HepG2 (cell line): Measurements from ENCODE around the gene ZDHHC8. TPM values are rescaled to one million over a fixed set of nuclear protein-coding genes. Genes with fewer than 3 reads are reported as not detected.
A peak's percentile ranks its signal among the peaks of the same experiment; 100 is the strongest.

Experiments
- ASH2L ChIP-seq: fragments of 300-600, 200-600 bp; sonication (generic); IDR thresholded peaks from 2 replicates; pipeline ENCODE4 v1.7.0; 2017; ENCODE audit warnings: low read depth, mild to moderate bottlenecking, moderate library complexity, mixed read lengths, low read length; ENCODE audit not compliant: insufficient read length
- ATF1 ChIP-seq: IDR thresholded peaks from 2 replicates; pipeline ENCODE4 v1.6.1; 2016; ENCODE audit warnings: mild to moderate bottlenecking, control low read depth
- CREB1 ChIP-seq, 2 experiments: fragments of 450-650 bp in 1 of 2; IDR thresholded peaks; 2 replicates each; pipeline ENCODE4 v1.6.1; 2016 to 2017; ENCODE audit warnings: control low read depth in 1 of 2, mild to moderate bottlenecking in 1 of 2, missing compliant biosample characterization in 1 of 2, missing genetic modification characterization in 1 of 2
- EED ChIP-seq: sonication (generic); formaldehyde crosslinking; IDR thresholded peaks from 2 replicates; pipeline ENCODE4 v1.5.0; 2020; ENCODE audit warnings: mild to moderate bottlenecking, missing genetic modification reagents
- MED8 ChIP-seq: sonication (generic); formaldehyde crosslinking; IDR thresholded peaks from 2 replicates; pipeline ENCODE4 v1.8.1; 2023; ENCODE audit warnings: mild to moderate bottlenecking, missing genetic modification reagents; ENCODE audit not compliant: insufficient replicate concordance
- NRL ChIP-seq: sonication (generic); formaldehyde crosslinking; IDR thresholded peaks from 2 replicates; pipeline ENCODE4 v1.5.0; 2020; ENCODE audit warnings: missing genetic modification reagents, mild to moderate bottlenecking, moderate library complexity, borderline replicate concordance
- PRPF4 ChIP-seq: fragments of 200-400 bp; formaldehyde crosslinking; IDR thresholded peaks from 2 replicates; pipeline ENCODE4 v1.6.1; 2016; ENCODE audit warnings: low read length, low read depth; ENCODE audit not compliant: poor library complexity, severe bottlenecking
- RBFOX2 ChIP-seq: fragments of 200-400 bp; formaldehyde crosslinking; IDR thresholded peaks from 2 replicates; pipeline ENCODE4 v1.6.1; 2017; ENCODE audit warnings: low read depth, mild to moderate bottlenecking, low read length
- SMAD9 ChIP-seq: sonication (generic); formaldehyde crosslinking; IDR thresholded peaks from 2 replicates; pipeline ENCODE4 v1.5.1; 2020; ENCODE audit warnings: mild to moderate bottlenecking, missing genetic modification reagents
- TEAD2 ChIP-seq: sonication (generic); formaldehyde crosslinking; IDR thresholded peaks from 2 replicates; pipeline ENCODE4 v1.9.0; 2021; ENCODE audit warnings: missing genetic modification reagents
- ZNF207 ChIP-seq: fragments of 450-650 bp; IDR thresholded peaks from 2 replicates; pipeline ENCODE4 v1.6.1; 2016; ENCODE audit warnings: antibody characterized with exemption, borderline replicate concordance
- ZNF331 ChIP-seq: sonication (generic); formaldehyde crosslinking; IDR thresholded peaks from 2 replicates; pipeline ENCODE4 v1.4.0; 2020; ENCODE audit warnings: missing genetic modification reagents
- ZNF556 ChIP-seq: sonication (generic); formaldehyde crosslinking; IDR thresholded peaks from 2 replicates; pipeline ENCODE4 v1.4.0; 2020; ENCODE audit warnings: mild to moderate bottlenecking, missing genetic modification reagents, borderline replicate concordance
- ZNF563 ChIP-seq: sonication (generic); formaldehyde crosslinking; IDR thresholded peaks from 2 replicates; pipeline ENCODE4 v1.8.0; 2022; ENCODE audit warnings: mild to moderate bottlenecking, moderate library complexity, missing genetic modification reagents
- ZNF567 ChIP-seq: sonication (generic); formaldehyde crosslinking; IDR thresholded peaks from 2 replicates; pipeline ENCODE4 v1.8.1; 2023; ENCODE audit warnings: mild to moderate bottlenecking, missing genetic modification reagents, borderline replicate concordance
- ZNF761 ChIP-seq: sonication (generic); formaldehyde crosslinking; conservative IDR thresholded peaks from 2 replicates; pipeline ENCODE4 v1.4.0; 2020; ENCODE audit warnings: mild to moderate bottlenecking, missing genetic modification reagents
- ZNF839 ChIP-seq: sonication (generic); formaldehyde crosslinking; IDR thresholded peaks from 2 replicates; pipeline ENCODE4 v1.4.0; 2020; ENCODE audit warnings: missing genetic modification reagents, mild to moderate bottlenecking, borderline replicate concordance
- polyA plus RNA-seq, 8 experiments: library from polyadenylated mRNA; depleted of rRNA in 3 of 8; stranded (reverse) in 7 of 8; unstranded in 1 of 8; fragments of >200 nt; fragmentation: Illumina TruSeq in 4 of 8; extraction: Trizol in 4 of 8; gene quantifications; 2 replicates each; pipeline versions ENCODE4 v1.2.1 to v1.2.3, GENCODE V29; 2011 to 2016; ENCODE audit warnings: low read depth in 4 of 8, missing spikeins in 1 of 8, mixed read lengths in 1 of 8; ENCODE audit not compliant: insufficient read depth in 1 of 8
- total RNA-seq, 5 experiments: library from RNA; depleted of rRNA; stranded (reverse); fragments of >200 nt; fragmentation: Illumina TruSeq; extraction: Trizol; gene quantifications; 2 replicates each; pipeline ENCODE4 v1.2.3, GENCODE V29; 2016; ENCODE audit warnings: low read depth in 1 of 5
- TF ChIP-seq, protein P1 (sequence below): sonication (generic); formaldehyde crosslinking; IDR thresholded peaks from 2 replicates; pipeline ENCODE4 v1.5.0; 2020; ENCODE audit warnings: mild to moderate bottlenecking, missing genetic modification reagents, borderline replicate concordance
- TF ChIP-seq, protein P2 (sequence below): sonication (generic); formaldehyde crosslinking; IDR thresholded peaks from 2 replicates; pipeline ENCODE4 v1.4.0; 2020; ENCODE audit warnings: missing genetic modification reagents

Gene ZDHHC8
- total and polyA plus RNA-seq, 2 of the 13 experiments (the other 11 are each of a cell fraction or from before 2014, with no cell fraction given): 7.5 to 21.3 TPM

DNA sequence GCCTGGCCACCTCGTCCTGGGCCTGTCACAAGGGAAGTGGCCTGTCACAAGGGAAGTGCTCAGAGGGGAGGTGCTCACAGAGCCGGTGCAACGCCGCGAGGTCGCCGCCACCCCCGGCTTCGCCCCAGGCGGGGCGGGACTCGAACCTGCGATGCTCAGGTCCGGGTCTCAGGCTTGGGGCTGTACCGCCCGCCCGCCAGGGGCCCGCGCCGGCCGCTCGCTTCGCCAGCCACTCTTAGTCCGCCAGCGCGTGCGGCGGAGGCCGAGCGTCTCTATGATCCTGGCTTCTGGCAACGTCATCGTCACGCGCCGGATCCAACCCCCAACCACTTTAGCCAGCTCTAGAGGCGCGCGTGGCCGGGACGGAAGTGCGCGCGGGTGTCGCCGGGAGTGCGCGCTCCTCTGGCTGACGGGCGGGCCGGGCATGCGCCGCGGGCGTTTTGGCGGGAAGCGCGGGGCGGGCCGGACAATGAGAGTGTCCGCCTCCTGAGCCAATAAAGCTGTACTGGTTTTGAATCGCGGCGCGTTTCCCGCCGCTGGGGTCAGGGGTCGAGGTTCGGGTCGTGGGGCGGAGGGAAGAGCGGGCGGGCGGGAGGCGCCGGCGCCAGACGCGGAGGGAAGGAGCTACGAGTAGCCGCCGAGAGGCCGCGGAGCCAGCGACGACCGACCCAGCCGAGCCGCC lies 14.5 kb upstream of the ZDHHC8 start, which contains the start of gene TRMT2A (continued):
- TF ChIP-seq NRL (CRISPR knock-in tag) (no peak; the same call in 1 of the 2 replicates), CREB1 (IDR thresholded peaks at IDR 0.05) (peak; percentile 96), CREB1 (CRISPR knock-in tag; IDR thresholded peaks at IDR 0.05) (peak; percentile 95), ZNF839 (CRISPR knock-in tag) (no peak), ZNF563 (CRISPR knock-in tag) (no peak; the same call in 1 of the 2 replicates), ZNF761 (CRISPR knock-in tag) (no peak), TEAD2 (CRISPR knock-in tag) (no peak), PRPF4 (peak; percentile 91), ZNF331 (CRISPR knock-in tag) (peak; percentile 91), MED8 (CRISPR knock-in tag) (peak; percentile 78), EED (peak; percentile 72), ZNF567 (CRISPR knock-in tag) (no peak; the same call in 1 of the 2 replicates), ASH2L (peak; percentile 52), ZNF207 (no peak), SMAD9 (CRISPR knock-in tag) (no peak), ATF1 (CRISPR knock-in tag) (peak; percentile 93), RBFOX2 (peak; percentile 87), ZNF556 (CRISPR knock-in tag) (peak; percentile 28; the same call in 1 of the 2 replicates)
- TF ChIP-seq, protein P1, sequence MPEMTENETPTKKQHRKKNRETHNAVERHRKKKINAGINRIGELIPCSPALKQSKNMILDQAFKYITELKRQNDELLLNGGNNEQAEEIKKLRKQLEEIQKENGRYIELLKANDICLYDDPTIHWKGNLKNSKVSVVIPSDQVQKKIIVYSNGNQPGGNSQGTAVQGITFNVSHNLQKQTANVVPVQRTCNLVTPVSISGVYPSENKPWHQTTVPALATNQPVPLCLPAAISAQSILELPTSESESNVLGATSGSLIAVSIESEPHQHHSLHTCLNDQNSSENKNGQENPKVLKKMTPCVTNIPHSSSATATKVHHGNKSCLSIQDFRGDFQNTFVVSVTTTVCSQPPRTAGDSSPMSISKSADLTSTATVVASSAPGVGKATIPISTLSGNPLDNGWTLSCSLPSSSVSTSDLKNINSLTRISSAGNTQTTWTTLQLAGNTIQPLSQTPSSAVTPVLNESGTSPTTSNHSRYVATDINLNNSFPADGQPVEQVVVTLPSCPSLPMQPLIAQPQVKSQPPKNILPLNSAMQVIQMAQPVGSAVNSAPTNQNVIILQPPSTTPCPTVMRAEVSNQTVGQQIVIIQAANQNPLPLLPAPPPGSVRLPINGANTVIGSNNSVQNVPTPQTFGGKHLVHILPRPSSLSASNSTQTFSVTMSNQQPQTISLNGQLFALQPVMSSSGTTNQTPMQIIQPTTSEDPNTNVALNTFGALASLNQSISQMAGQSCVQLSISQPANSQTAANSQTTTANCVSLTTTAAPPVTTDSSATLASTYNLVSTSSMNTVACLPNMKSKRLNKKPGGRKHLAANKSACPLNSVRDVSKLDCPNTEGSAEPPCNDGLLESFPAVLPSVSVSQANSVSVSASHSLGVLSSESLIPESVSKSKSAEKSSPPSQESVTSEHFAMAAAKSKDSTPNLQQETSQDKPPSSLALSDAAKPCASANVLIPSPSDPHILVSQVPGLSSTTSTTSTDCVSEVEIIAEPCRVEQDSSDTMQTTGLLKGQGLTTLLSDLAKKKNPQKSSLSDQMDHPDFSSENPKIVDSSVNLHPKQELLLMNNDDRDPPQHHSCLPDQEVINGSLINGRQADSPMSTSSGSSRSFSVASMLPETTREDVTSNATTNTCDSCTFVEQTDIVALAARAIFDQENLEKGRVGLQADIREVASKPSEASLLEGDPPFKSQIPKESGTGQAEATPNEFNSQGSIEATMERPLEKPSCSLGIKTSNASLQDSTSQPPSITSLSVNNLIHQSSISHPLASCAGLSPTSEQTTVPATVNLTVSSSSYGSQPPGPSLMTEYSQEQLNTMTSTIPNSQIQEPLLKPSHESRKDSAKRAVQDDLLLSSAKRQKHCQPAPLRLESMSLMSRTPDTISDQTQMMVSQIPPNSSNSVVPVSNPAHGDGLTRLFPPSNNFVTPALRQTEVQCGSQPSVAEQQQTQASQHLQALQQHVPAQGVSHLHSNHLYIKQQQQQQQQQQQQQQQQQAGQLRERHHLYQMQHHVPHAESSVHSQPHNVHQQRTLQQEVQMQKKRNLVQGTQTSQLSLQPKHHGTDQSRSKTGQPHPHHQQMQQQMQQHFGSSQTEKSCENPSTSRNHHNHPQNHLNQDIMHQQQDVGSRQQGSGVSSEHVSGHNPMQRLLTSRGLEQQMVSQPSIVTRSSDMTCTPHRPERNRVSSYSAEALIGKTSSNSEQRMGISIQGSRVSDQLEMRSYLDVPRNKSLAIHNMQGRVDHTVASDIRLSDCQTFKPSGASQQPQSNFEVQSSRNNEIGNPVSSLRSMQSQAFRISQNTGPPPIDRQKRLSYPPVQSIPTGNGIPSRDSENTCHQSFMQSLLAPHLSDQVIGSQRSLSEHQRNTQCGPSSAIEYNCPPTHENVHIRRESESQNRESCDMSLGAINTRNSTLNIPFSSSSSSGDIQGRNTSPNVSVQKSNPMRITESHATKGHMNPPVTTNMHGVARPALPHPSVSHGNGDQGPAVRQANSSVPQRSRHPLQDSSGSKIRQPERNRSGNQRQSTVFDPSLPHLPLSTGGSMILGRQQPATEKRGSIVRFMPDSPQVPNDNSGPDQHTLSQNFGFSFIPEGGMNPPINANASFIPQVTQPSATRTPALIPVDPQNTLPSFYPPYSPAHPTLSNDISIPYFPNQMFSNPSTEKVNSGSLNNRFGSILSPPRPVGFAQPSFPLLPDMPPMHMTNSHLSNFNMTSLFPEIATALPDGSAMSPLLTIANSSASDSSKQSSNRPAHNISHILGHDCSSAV: no peak
- TF ChIP-seq, protein P2, sequence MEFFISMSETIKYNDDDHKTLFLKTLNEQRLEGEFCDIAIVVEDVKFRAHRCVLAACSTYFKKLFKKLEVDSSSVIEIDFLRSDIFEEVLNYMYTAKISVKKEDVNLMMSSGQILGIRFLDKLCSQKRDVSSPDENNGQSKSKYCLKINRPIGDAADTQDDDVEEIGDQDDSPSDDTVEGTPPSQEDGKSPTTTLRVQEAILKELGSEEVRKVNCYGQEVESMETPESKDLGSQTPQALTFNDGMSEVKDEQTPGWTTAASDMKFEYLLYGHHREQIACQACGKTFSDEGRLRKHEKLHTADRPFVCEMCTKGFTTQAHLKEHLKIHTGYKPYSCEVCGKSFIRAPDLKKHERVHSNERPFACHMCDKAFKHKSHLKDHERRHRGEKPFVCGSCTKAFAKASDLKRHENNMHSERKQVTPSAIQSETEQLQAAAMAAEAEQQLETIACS: peak; percentile 99
